Measurements from ENCODE around the gene PXYLP1. TPM values are rescaled to one million over a fixed set of nuclear protein-coding genes. Genes with fewer than 3 reads are reported as not detected.

The PXYLP1 gene
- polyA plus RNA-seq, 3 donors = 4.1 to 10.9 (median 5.8) TPM

DNA sequence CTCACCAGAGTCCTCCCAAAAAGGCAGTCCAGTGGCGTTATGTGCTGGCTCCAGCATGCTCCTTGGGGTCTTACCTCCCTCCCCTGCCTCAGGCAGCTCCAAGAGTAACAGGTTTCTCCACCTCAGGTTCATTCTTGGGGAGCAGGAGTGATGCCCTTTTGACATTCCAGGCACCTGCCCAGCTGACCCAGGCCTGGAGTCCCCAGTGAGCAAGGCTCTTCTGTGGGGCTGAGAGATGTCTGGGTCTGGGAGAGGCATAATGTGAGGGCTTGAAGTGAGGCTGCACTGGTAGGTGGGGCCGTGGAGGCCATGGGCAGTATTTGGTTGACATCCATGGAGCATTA lies 15.3 kb downstream of the PXYLP1 start:
- Mint-ChIP-seq H3K9me3 (no peaks in the 10 kb centered on the region), H3K27ac (no peak overlapping the region), H3K4me1 (peaks cover 6% of the 10 kb centered on the region), H3K27me3 (ENCODE audit: low read depth in 3 of 3) (no peaks in the 10 kb centered on the region), H3K36me3 (peaks cover 25 to 40% of the 10 kb centered on the region in 2 donors), H3K4me3 (no peak overlapping the region)
- H3K9me3 ChIP-seq (replicated peaks in 1 of 2; ENCODE audit: control insufficient read depth in 1 of 2, insufficient read depth in 1 of 2, low read length in 2 of 2) = no peaks in the 10 kb centered on the region
- no peak for TF ChIP-seq CTCF (IDR thresholded peaks at IDR 0.05)
- WGBS (ENCODE audit: insufficient coverage) = 90% methylated on average over 2 of the region's 2 CpGs
- DNase-seq = no peak
- intact Hi-C loops (cut with micrococcal nuclease) = no loop called here
- H3K4me1 ChIP-seq (ENCODE audit: control insufficient read depth in 1 of 2, insufficient read depth in 2 of 2, low read length in 2 of 2) = no peaks in the 10 kb centered on the region
- H3K27ac ChIP-seq (ENCODE audit: low read depth in 1 of 2, low read length in 2 of 2) = no peak overlapping the region
- peaks cover 4% of the 10 kb centered on the region for H3K79me2 ChIP-seq (ENCODE audit: insufficient read depth, low read length)
- no peak overlapping the region for H3K4me3 ChIP-seq (replicated peaks in 1 of 3; ENCODE audit: low read depth in 2 of 3, low read length in 3 of 3)
- no peaks in the 10 kb centered on the region for H3K27me3 ChIP-seq (ENCODE audit: control insufficient read depth in 2 of 2, insufficient read depth in 2 of 2, low read length in 2 of 2)
- H2AFZ ChIP-seq (ENCODE audit: insufficient read depth, low read depth, low read length, poor library complexity, severe bottlenecking) = no peak overlapping the region
- peaks cover 0 to 37% of the 10 kb centered on the region in 2 donors for H3K36me3 ChIP-seq (replicated peaks in 1 of 2; ENCODE audit: control insufficient read depth in 1 of 2, insufficient read depth in 2 of 2, low read length in 2 of 2)
- H3K9ac ChIP-seq (ENCODE audit: insufficient read depth, low read length, poor library complexity, severe bottlenecking) = no peak overlapping the region
- H4K20me1 ChIP-seq (ENCODE audit: insufficient read depth, low read length) = peaks cover 5% of the 10 kb centered on the region
- no peak overlapping the region for H3K4me2 ChIP-seq (replicated peaks; ENCODE audit: extremely low read depth, low read length, poor library complexity, severe bottlenecking)

GRCh38 chr3:141248064-141248463 lies 16.4 kb downstream of the PXYLP1 start:
- WGBS (ENCODE audit: insufficient coverage) = 100% methylated on average over 1 of the region's 5 CpGs
- intact Hi-C loops (cut with micrococcal nuclease) = no loop called here

More at GRCh38 chr3:141248064-141248463, 16.4 kb downstream of the PXYLP1 start:
- Histone ChIP-seq H3K9ac (ENCODE audit: insufficient read depth, low read length, poor library complexity, severe bottlenecking) (no peak overlapping the region), H2AFZ (ENCODE audit: insufficient read depth, low read depth, low read length, poor library complexity, severe bottlenecking) (no peak overlapping the region), H3K36me3 (replicated peaks in 1 of 2; ENCODE audit: control insufficient read depth in 1 of 2, insufficient read depth in 2 of 2, low read length in 2 of 2) (peaks cover 0 to 29% of the 10 kb centered on the region in 2 donors), H3K79me2 (ENCODE audit: insufficient read depth, low read length) (no peaks in the 10 kb centered on the region), H3K27me3 (ENCODE audit: control insufficient read depth in 2 of 2, insufficient read depth in 2 of 2, low read length in 2 of 2) (no peaks in the 10 kb centered on the region), H4K20me1 (ENCODE audit: insufficient read depth, low read length) (peaks cover 5% of the 10 kb centered on the region), H3K27ac (ENCODE audit: low read depth in 1 of 2, low read length in 2 of 2) (no peak overlapping the region), H3K4me3 (replicated peaks in 1 of 3; ENCODE audit: low read depth in 2 of 3, low read length in 3 of 3) (no peak overlapping the region), H3K9me3 (replicated peaks in 1 of 2; ENCODE audit: control insufficient read depth in 1 of 2, insufficient read depth in 1 of 2, low read length in 2 of 2) (no peaks in the 10 kb centered on the region), H3K4me1 (ENCODE audit: control insufficient read depth in 1 of 2, insufficient read depth in 2 of 2, low read length in 2 of 2) (no peaks in the 10 kb centered on the region), H3K4me2 (replicated peaks; ENCODE audit: extremely low read depth, low read length, poor library complexity, severe bottlenecking) (no peak overlapping the region)
- peaks cover 23 to 36% of the 10 kb centered on the region in 2 donors for H3K36me3 Mint-ChIP-seq
- no peak overlapping the region for H3K4me3 Mint-ChIP-seq
- no peak for TF ChIP-seq CTCF (IDR thresholded peaks at IDR 0.05)
- H3K4me1 Mint-ChIP-seq = peaks cover 6% of the 10 kb centered on the region
- no peaks in the 10 kb centered on the region for H3K27me3 Mint-ChIP-seq (ENCODE audit: low read depth in 3 of 3)
- no peak overlapping the region for H3K27ac Mint-ChIP-seq
- H3K9me3 Mint-ChIP-seq = no peaks in the 10 kb centered on the region
- DNase-seq = no peak
